CD4-positive, alpha-beta T cell treated with Interleukin-6 for 4 hours (primary cell): Measurements from ENCODE around the gene ARL17A.
"Not testable (repeated sequence)": the region's sequence is repeated elsewhere in the genome, so short reads cannot be mapped to it uniquely, and the experiment has no call there.

Experiments used
- DNase-seq: peaks from one replicate; pipeline ENCODE4 v3.0.0-alpha.2; 2020; ENCODE audit warnings: mixed read lengths

Gene ARL17A

GRCh38 chr17:46579083-46580075 is at the start of gene ARL17A:
Gene ARL17A (minus strand): TSS chr17:46579691. CDS start chr17:46576322, 3,369 bp downstream.
- not testable (repeated sequence) for DNase-seq

DNA sequence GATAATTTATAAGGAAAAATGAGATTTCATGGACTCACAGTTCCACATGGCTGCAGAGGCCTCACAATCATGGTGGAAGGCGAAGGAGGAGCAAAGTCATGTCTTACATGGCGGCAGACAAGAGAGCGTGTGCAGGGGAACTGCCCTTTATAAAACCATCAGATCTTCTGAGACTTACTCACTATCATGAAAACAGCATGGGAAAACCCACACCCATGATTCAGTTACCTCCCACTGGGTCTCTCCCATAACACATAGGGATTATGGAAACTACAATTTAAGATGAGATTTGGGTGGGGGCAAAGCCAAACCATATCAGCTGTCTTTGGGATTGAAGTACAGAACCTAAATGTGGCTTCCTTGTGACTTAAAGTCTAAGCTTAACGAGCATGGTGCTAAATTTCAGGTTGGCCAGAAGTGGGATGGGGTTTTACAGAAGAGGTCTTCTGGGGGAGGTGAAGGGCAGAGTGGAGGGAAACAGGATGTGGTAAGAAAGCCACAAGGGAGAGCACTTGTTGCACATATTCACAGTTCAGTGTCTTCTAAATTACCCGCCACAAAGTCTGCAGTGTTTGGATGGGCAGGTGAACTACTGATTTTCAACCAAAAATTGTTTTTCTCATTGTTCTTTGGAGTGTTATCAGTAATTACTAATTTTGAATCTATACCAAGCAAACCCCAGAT is 49.4 kb upstream of the ARL17A start:
- DNase-seq, result not testable (repeated sequence)

- not testable (repeated sequence) for DNase-seq
Observed at GRCh38 chr17:46627452-46627851, 48.0 kb upstream of the ARL17A start.

- not testable (repeated sequence) for DNase-seq
Observed at GRCh38 chr17:46624726-46625125, 45.2 kb upstream of the ARL17A start.

DNA sequence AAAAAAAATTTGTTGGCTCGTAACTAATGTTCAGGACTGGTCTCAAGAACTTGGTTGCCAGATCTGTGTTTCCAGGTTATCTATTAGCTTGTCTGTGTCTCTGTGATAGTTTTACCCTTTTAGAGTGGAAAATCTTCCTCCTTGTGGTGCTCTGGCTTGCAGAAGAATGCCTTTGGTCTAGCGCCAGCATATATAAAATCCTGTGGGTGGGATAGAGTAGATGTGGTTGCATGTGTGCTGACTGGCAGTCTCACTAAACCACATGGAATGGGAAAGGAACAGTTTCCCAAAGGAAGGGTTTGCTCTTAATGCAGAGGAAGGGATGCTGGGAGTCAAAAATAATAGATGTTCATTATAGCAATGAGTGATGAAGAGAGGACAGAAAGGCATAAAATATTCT is 44.3 kb upstream of the ARL17A start:
- DNase-seq, result not testable (repeated sequence)

GRCh38 chr17:46618975-46619374 is 39.5 kb upstream of the ARL17A start:
- not testable (repeated sequence) for DNase-seq

GRCh38 chr17:46617121-46617520 is 37.6 kb upstream of the ARL17A start:
- DNase-seq, result not testable (repeated sequence)

- DNase-seq, result not testable (repeated sequence)
Observed at GRCh38 chr17:46613876-46614275, 34.4 kb upstream of the ARL17A start.

GRCh38 chr17:46611304-46611703 is 31.8 kb upstream of the ARL17A start:
- not testable (repeated sequence) for DNase-seq

- DNase-seq, result not testable (repeated sequence)
Observed at GRCh38 chr17:46603125-46603524, 23.6 kb upstream of the ARL17A start.

- DNase-seq, result not testable (repeated sequence)
Observed at GRCh38 chr17:46600767-46601166, 21.3 kb upstream of the ARL17A start.

DNA sequence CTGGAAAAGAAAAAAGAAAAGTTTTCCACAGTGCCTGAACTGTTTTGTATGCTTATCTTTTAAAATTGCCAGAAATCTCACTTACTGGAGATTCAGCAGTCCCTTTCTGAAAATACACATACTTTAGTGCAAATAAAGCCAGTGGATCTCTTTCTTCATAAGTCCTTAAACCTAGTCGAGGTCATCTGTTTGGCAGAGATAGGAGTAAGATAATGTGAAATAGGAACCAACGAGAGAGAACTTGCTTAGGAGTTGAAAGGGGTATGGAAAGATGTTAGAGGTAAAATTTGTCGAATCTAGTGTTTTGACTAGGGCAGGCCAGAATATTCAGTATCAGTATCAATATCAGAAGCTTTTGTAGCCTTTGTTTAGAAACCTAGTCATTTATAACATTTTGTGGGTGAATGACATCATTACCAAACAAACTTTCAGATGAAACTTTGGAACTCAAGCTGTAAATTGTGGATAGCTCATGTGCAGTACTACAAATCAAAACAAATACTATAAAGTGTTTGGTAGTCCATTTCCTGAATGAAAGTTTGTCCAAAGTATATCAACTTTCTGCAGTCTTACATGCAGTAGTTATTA is 18.9 kb upstream of the ARL17A start:
- not testable (repeated sequence) for DNase-seq

DNA sequence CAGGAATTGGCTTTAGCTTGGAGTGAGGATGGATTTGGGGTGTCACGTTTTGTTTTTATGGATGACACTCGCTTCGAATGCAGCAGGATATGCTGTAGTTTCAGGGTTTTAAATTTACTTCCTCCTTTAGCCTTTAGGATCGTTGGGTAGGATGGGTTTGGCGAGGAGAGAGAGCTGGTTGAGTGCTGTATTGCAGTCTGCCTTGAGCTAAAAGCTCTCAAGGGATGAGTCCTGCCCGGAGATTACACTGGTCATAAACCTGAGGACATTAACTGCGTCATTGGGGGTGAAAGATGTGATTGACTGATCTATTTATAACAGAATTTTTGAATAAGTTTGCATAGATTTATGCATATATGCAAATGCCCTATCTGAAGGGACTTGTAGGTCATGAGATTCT is 11.8 kb upstream of the ARL17A start:
- DNase-seq, result not testable (repeated sequence)

DNA sequence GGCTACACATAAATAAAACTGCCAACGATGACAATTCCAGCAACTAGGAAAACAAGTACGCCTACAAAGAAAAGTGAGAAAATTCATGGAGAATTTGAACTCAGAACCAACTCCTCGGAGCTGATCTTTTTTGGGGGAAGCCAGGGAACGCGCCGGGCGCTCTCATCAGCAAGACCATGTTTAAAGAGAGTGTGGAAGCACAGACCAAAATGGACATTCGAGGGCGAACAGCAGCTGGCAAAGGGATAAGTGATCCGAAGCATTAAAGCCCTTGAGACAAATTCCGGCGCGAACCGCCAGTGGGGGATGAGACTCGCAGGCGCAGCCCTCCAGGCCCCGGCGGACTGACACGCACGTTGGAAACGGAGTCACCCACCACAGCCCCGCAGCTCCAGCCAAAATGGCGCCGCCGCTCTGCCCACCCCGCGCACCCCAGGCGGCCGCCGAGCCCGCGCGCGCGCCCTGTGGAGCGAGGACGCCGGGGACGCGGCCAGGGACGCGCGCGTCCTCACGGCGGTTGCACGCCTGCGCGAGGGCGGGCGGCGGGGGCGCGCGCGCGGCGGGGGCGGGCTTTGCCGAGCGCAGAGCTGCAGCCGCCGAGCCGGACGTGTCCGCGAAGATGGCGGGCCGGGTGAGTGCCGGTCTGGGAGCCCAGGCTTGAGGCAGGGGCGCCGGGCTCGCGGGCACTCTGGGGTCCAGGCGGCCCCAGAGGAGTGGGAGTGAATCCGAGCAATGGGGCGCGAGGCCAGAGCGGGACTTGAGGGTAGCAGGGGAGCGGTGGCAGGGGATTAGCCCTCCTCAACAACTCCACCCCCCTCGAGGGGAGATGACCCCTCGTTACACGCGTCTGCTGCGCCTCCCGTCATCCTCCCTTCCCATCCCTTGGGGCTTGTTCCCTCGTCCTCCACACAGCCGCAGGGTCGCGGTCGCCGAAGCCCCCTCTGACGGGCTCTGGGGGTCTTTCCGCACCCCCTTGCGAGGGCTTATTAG is 11.0 kb upstream of the ARL17A start, which contains the start of gene NSF:
TSS of gene NSF (plus strand) at position 513 of the 990 bp plus-strand sequence. CDS start at position 620, 107 bp downstream.
- not testable (repeated sequence) for DNase-seq

DNA sequence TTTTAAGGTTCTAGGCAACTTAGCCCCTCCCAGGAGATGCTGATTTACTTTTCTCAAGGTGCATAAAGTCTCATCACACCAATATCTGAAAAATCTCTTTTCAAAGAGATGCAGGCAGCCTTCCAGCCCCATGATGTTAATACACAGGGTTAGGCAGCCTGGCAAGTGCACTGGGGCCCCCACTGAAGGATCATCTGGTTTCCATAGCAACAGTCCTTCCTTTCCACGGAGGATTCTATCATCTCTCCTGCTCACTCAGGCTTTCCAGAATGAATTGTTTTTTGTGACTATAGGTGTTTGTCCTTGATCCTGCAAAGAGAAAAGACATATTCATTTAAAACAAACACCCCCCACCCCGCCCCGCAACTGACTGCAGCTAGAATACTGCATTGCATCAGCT is 6.0 kb upstream of the ARL17A start:
- DNase-seq, result not testable (repeated sequence)

- DNase-seq, result not testable (repeated sequence)
Observed at GRCh38 chr17:46580082-46580481, 591 bp upstream of the ARL17A start.

DNA sequence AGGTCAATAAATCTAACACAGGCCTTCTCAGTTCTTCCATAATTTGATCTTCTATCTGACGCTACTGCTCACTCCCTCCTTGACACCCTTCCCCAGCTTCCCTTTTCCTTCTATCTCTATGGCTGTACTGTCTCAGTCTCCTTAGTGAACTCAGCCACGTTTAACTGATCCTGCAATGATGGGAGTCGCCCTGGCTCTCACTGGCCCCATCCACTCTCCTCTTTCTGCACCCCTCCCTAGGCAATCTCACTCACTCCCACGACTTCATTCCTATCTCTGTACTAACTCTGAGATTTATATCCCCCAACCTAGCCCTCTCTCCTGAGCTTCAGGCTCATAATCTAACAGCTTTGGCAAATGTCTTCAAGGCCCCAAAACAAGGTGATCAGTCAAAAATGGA is 7.7 kb downstream of the ARL17A start:
- DNase-seq, result not testable (repeated sequence)

DNA sequence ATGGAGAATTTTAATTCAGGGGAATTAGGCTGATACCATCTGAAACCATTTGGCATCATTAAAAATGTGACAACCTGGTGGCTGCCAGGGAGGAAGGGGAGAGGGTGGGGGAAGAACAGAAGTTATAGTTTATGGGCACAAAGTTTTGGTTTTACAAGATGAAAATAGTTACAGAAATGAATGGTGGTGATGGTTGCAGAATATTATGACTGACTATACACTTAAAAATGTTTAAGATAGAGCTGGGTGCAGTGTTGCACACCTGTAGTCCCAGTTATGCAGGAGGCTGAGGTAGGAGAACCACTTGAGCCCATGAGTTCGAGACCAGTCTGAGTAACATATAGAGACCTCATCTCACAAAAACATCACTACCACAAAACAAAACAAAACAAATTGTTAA is 12.5 kb downstream of the ARL17A start:
- not testable (repeated sequence) for DNase-seq

DNA sequence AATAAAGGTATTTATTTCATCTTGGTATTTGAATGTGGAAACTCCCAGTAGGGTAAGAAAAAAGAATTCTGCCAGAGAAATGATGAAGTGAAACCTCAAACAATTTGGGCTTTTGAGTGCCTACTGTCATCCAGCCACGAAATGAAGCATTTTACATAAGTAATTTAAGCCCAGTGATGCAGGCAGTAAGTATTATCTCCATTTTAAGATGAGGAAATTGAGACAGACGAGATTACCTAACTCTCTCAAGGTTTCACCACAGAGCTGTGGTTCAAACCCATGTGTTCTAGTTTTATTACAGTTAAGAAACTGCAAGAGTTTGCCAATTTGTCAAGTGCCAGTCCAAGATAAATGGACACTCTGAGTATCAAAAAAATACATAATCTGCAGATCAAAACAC is 13.2 kb downstream of the ARL17A start:
- not testable (repeated sequence) for DNase-seq

DNA sequence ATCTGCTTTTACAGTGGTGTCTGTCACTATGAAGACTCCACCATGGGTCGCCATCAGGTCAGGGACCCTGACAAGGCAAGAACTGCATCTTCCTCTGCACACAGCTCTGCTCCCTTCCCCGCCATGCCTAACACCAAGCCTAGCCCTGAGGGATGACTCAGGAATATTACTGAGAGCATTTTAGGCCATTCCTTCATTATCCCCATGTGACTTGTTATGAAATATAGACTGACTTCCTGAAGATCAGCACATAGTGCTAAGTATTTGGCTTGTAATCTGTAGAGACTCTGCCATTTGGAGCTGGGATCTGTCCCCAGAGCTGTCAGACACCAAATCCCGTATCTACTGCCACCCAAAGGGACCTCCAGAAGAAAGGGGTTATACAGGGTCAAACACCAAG is 19.4 kb downstream of the ARL17A start:
- not testable (repeated sequence) for DNase-seq

DNA sequence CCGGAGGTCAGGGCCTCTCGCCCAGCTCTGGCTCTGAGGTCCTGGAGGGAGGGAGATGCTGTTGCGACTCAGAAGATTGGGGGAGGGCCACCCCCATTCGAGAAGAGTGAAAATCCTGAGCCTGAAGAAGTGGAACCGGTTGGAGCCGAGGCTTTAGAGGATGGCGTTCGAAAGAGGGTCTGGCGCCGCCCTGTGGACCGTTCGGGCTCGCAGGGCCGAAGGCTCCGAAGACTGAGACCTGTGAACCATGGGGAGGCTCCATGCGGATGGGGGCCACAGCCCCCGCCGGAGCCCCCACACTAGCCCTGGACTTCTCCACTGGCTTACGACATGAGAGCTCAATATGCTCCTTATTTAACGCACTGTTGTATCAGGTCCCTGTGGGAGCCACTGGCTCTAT is 20.3 kb downstream of the ARL17A start:
- DNase-seq, result not testable (repeated sequence)

DNA sequence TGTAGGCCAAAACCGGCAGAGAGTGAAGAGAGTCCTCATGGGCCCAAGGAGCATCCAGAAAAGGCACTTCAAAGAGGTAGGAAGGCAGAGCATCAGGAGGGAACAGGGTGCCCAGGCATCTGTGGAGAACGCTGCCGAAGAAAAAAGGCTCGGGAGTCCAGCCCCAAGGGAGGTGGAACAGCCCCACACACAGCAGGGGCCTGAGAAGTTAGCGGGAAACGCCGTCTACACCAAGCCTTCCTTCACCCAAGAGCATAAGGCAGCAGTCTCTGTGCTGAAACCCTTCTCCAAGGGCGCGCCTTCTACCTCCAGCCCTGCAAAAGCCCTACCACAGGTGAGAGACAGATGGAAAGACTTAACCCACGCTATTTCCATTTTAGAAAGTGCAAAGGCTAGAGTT is 30.9 kb downstream of the ARL17A start:
- DNase-seq, result peak; percentile 1
